IMR-90 (cell line): ENCODE measurements around the gene STK33. TPM values are rescaled to one million over a fixed set of nuclear protein-coding genes. Genes with fewer than 3 reads are reported as not detected.

Experiments
- ATAC-seq: fragments of 200-7000 bp; cut with Tn5 transposase; 2 replicates; pipeline ENCODE4 v1.9.1; 2020; ENCODE audit warnings: low read depth, mild to moderate bottlenecking, moderate library complexity
- BruUV-seq: library from RNA; stranded (reverse); fragments of 400-500 nt; replicated peaks from 2 replicates; lab custom pipeline; 2021; lab: Mats Ljungman, UMichigan
- CTCF ChIA-PET: fragments of 300-600 bp; formaldehyde crosslinking; extraction: SDS; loops from one replicate; lab custom pipeline; 2021; ENCODE audit warnings: antibody characterized with exemption; lab: Yijun Ruan, JAX
- POLR2A ChIA-PET: fragments of 300-600 bp; sonication (Branson Sonifier 250); formaldehyde crosslinking; loops from one replicate; lab custom pipeline; 2022; ENCODE audit warnings: antibody characterized with exemption; ENCODE audit not compliant: unreplicated experiment; lab: Charles Lee
- DNase-seq: peaks from one replicate; pipeline ENCODE4 v3.0.0; 2013
- H2AFZ ChIP-seq: replicated peaks from 2 replicates; pipeline ENCODE3; 2013; ENCODE audit warnings: low read length, mild to moderate bottlenecking; ENCODE audit not compliant: poor library complexity
- H2AK5ac ChIP-seq: 2 replicates; pipeline ENCODE4 v1.6.1; 2013; ENCODE audit warnings: low read depth, low read length, inconsistent platforms
- H2AK9ac ChIP-seq: replicated peaks from 2 replicates; pipeline ENCODE3; 2013; ENCODE audit warnings: mild to moderate bottlenecking, low read depth, low read length, moderate library complexity; ENCODE audit not compliant: poor library complexity
- H2BK120ac ChIP-seq: 2 replicates; pipeline ENCODE4 v1.6.1; 2013; ENCODE audit warnings: low read depth, low read length, inconsistent platforms
- H2BK15ac ChIP-seq: 3 replicates; pipeline ENCODE4 v1.6.1; 2013; ENCODE audit warnings: low read depth, low read length, inconsistent platforms
- H2BK20ac ChIP-seq: 2 replicates; pipeline ENCODE4 v1.6.1; 2013; ENCODE audit warnings: low read depth, mild to moderate bottlenecking, inconsistent platforms, low read length, moderate library complexity
- H2BK5ac ChIP-seq: 2 replicates; pipeline ENCODE4 v1.6.1; 2013; ENCODE audit warnings: mild to moderate bottlenecking, low read depth, low read length, inconsistent platforms; ENCODE audit not compliant: poor library complexity, severe bottlenecking
- H3K14ac ChIP-seq: replicated peaks from 2 replicates; pipeline ENCODE4 v1.6.1; 2013; ENCODE audit warnings: low read depth, low read length, inconsistent platforms
- H3K18ac ChIP-seq: 2 replicates; pipeline ENCODE4 v1.6.1; 2013; ENCODE audit warnings: low read depth, low read length, control low read depth
- H3K23ac ChIP-seq: 2 replicates; pipeline ENCODE4 v1.6.1; 2013; ENCODE audit warnings: low read depth, low read length, inconsistent platforms
- H3K27ac ChIP-seq: 2 replicates; pipeline ENCODE4 v1.5.1; 2013; ENCODE audit warnings: mild to moderate bottlenecking, control low read depth, low read length; ENCODE audit not compliant: insufficient read depth
- H3K27me3 ChIP-seq: 2 replicates; pipeline ENCODE4 v1.6.1; 2013; ENCODE audit warnings: low read length; ENCODE audit not compliant: control insufficient read depth, insufficient read depth
- H3K36me3 ChIP-seq: 2 replicates; pipeline ENCODE4 v1.6.1; 2013; ENCODE audit warnings: low read length, mixed read lengths; ENCODE audit not compliant: control insufficient read depth, insufficient read depth
- H3K4ac ChIP-seq: 2 replicates; pipeline ENCODE4 v1.6.1; 2013; ENCODE audit warnings: low read depth, low read length, inconsistent platforms
- H3K4me1 ChIP-seq: 2 replicates; pipeline ENCODE4 v1.6.1; 2013; ENCODE audit warnings: low read length, mixed read lengths; ENCODE audit not compliant: control insufficient read depth, insufficient read depth
- H3K4me2 ChIP-seq: 2 replicates; pipeline ENCODE4 v1.6.1; 2013; ENCODE audit warnings: low read depth, mild to moderate bottlenecking, control low read depth, low read length, moderate library complexity
- H3K4me3 ChIP-seq: 2 replicates; pipeline ENCODE4 v1.5.1; 2013; ENCODE audit warnings: low read depth, mild to moderate bottlenecking, control low read depth, low read length, moderate library complexity; ENCODE audit not compliant: insufficient read depth
- H3K56ac ChIP-seq: 2 replicates; pipeline ENCODE4 v1.6.1; 2013; ENCODE audit warnings: low read length, inconsistent platforms; ENCODE audit not compliant: insufficient read depth; ENCODE audit errors: extremely low read depth
- H3K79me1 ChIP-seq, 2 experiments: 2 replicates each; pipeline ENCODE4 v1.6.1; 2013; ENCODE audit warnings: low read length in 2 of 2, inconsistent platforms in 1 of 2, low read depth in 1 of 2
- H3K9ac ChIP-seq: 2 replicates; pipeline ENCODE4 v1.6.1; 2013; ENCODE audit warnings: low read depth, low read length, control low read depth
- H3K9me1 ChIP-seq: 2 replicates; pipeline ENCODE4 v1.6.1; 2013; ENCODE audit warnings: low read length, inconsistent platforms; ENCODE audit not compliant: insufficient read depth
- H3K9me3 ChIP-seq: 2 replicates; pipeline ENCODE4 v1.6.1; 2013; ENCODE audit warnings: low read length; ENCODE audit not compliant: control insufficient read depth, insufficient read depth
- H4K20me1 ChIP-seq: 2 replicates; pipeline ENCODE4 v1.6.1; 2013; ENCODE audit warnings: low read length, inconsistent platforms; ENCODE audit not compliant: insufficient read depth
- H4K5ac ChIP-seq: 2 replicates; pipeline ENCODE4 v1.6.1; 2013; ENCODE audit warnings: mild to moderate bottlenecking, low read depth, low read length, control low read depth
- H4K8ac ChIP-seq, 2 experiments: 2 replicates each; pipeline ENCODE4 v1.6.1; 2013; ENCODE audit warnings: low read depth in 2 of 2, low read length in 2 of 2, control low read depth in 1 of 2, inconsistent platforms in 1 of 2
- H4K91ac ChIP-seq: 2 replicates; pipeline ENCODE4 v1.6.1; 2013; ENCODE audit warnings: low read depth, low read length, inconsistent platforms; ENCODE audit not compliant: insufficient read depth
- CEBPB ChIP-seq: IDR thresholded peaks from 2 replicates; pipeline ENCODE4 v1.6.1; 2012; ENCODE audit warnings: low read depth, low read length, improper control_type of control experiment
- CHD1 ChIP-seq: IDR thresholded peaks from 2 replicates; pipeline ENCODE4 v1.6.1; 2012; ENCODE audit warnings: low read depth, low read length, improper control_type of control experiment
- FOS ChIP-seq: fragments of 150-350 bp; IDR thresholded peaks from 2 replicates; pipeline ENCODE4 v1.6.1; 2016; ENCODE audit warnings: low read depth, low read length
- MAZ ChIP-seq: IDR thresholded peaks from 2 replicates; pipeline ENCODE4 v1.6.1; 2012; ENCODE audit warnings: low read depth, mild to moderate bottlenecking, low read length, improper control_type of control experiment, moderate library complexity, borderline replicate concordance
- NFE2L2 ChIP-seq: fragments of 150-350 bp; IDR thresholded peaks from 2 replicates; pipeline ENCODE4 v1.6.1; 2016; ENCODE audit warnings: low read depth, mild to moderate bottlenecking, low read length
- POLR2A ChIP-seq: IDR thresholded peaks from 2 replicates; pipeline ENCODE4 v1.6.1; 2012; ENCODE audit warnings: mild to moderate bottlenecking, low read depth, low read length
- RAD21 ChIP-seq: IDR thresholded peaks from 2 replicates; pipeline ENCODE4 v1.6.1; 2012; ENCODE audit warnings: low read length, improper control_type of control experiment
- WGBS, 2 experiments: methylation state at CpG; one replicate each; pipeline versions ENCODE4 v1.1.5 to v1.1.7; 2013; ENCODE audit warnings: missing lambda C conversion rate in 2 of 2; ENCODE audit not compliant: insufficient read length in 1 of 2; ENCODE audit errors: extremely low coverage in 2 of 2; 5-methylcytosine and 5-hydroxymethylcytosine counted together
- dilution Hi-C: fragments of 300-500 bp; cut with HindIII; formaldehyde crosslinking; loops from one replicate; pipeline ENCODE4 v1.14.3; 2018; ENCODE audit warnings: low sequenced_read_pairs; ENCODE audit not compliant: unreplicated experiment
- in situ Hi-C: fragments of 300-500 bp; cut with MboI; formaldehyde crosslinking; loops from 3 replicates; pipeline ENCODE4 v1.14.3; 2019; ENCODE audit warnings: low sequenced_read_pairs, inconsistent platforms, mixed read lengths
- intact Hi-C: fragments of 100-400 bp; cut with micrococcal nuclease; formaldehyde crosslinking; loops from 2 replicates; pipeline ENCODE4 v1.10.0; 2022
- polyA plus RNA-seq, 3 experiments: library from polyadenylated mRNA; depleted of rRNA; stranded (reverse); fragments of >200 nt; gene quantifications; 2 replicates each; pipeline ENCODE4 v1.2.3, GENCODE V29; 2012; ENCODE audit warnings: low replicate concordance in 1 of 3
- total RNA-seq: library from RNA; depleted of rRNA; stranded (reverse); fragments of >200 nt; gene quantifications from 2 replicates; pipeline ENCODE4 v1.2.3, GENCODE V29; 2012
- TF ChIP-seq, protein P1 (sequence below): fragments of 150-350 bp; IDR thresholded peaks from 2 replicates; pipeline ENCODE4 v1.6.1; 2016; ENCODE audit warnings: low read depth, mild to moderate bottlenecking, low read length, moderate library complexity, borderline replicate concordance

STK33 gene
- total and polyA plus RNA-seq, 2 of the 4 experiments (the other 2 are of a cell fraction): 2.3 to 2.6 TPM

DNA sequence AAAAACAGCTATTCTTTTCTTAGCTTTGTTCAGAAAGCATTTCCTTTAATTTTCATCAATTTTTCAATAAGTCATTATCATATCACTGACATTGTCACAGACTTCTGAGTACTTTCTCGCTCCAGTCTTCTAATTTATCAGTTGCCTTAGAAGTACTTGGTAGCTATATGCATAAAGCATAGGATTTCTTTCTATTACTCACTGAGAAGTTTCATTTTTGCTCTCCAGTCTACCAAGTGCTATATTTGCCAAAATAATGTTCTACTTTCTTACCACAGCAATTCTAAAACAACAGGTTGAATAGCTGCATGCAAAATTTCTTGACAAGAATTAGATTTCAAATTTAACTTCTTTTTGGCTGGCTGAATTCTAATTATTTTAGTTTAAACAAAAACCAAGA, 116.3 kb downstream of the STK33 start:
- Histone ChIP-seq H4K20me1 (no peaks in the 10 kb centered on the region), H3K4me1 (no peaks in the 10 kb centered on the region), H3K56ac (no peak overlapping the region), H2BK5ac (no peak overlapping the region), H3K79me1 (no peaks in the 10 kb centered on the region), H2BK20ac (no peak overlapping the region), H4K8ac (no peak overlapping the region), H3K9me1 (no peaks in the 10 kb centered on the region), H3K23ac (no peak overlapping the region), H3K14ac (no peak overlapping the region), H2BK120ac (no peak overlapping the region), H2AK9ac (no peak overlapping the region), H3K4me2 (no peak overlapping the region), H2BK15ac (no peak overlapping the region), H3K36me3 (no peaks in the 10 kb centered on the region), H3K27me3 (no peaks in the 10 kb centered on the region), H4K91ac (no peak overlapping the region), H3K9ac (no peak overlapping the region), H2AK5ac (no peak overlapping the region), H2AFZ (no peak overlapping the region), H3K18ac (no peak overlapping the region), H3K4ac (no peak overlapping the region), H3K4me3 (no peak overlapping the region), H3K9me3 (no peaks in the 10 kb centered on the region), H4K5ac (no peak overlapping the region), H3K27ac (no peak overlapping the region)
- in situ Hi-C loops: no loop called here
- ATAC-seq (no peak), DNase-seq (no peak)
- dilution Hi-C loops: no loop called here
- WGBS, 2 experiments: no CpG with 5 or more reads among the region's 1 CpG
- ChIA-PET CTCF (no interaction called here), POLR2A (no interaction called here)
- intact Hi-C loops: no loop called here
- no peak for TF ChIP-seq MAZ
- TF ChIP-seq RAD21: no peak
- no peak for TF ChIP-seq NFE2L2
- no peak for TF ChIP-seq POLR2A
- TF ChIP-seq FOS: no peak
- no peak for TF ChIP-seq CHD1
- TF ChIP-seq CEBPB: no peak
- TF ChIP-seq, protein P1, sequence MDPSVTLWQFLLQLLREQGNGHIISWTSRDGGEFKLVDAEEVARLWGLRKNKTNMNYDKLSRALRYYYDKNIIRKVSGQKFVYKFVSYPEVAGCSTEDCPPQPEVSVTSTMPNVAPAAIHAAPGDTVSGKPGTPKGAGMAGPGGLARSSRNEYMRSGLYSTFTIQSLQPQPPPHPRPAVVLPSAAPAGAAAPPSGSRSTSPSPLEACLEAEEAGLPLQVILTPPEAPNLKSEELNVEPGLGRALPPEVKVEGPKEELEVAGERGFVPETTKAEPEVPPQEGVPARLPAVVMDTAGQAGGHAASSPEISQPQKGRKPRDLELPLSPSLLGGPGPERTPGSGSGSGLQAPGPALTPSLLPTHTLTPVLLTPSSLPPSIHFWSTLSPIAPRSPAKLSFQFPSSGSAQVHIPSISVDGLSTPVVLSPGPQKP: no peak
- BruUV-seq: no TSS peak
